KOPT-K1 (cell line): ENCODE data around the gene PIWIL4.
"Not testable (repeated sequence)": the region's sequence is repeated elsewhere in the genome, so short reads cannot be mapped to it uniquely, and the experiment has no call there.

Experiments
- H3K27ac ChIP-seq: fragments of 200-600 bp; sonication (generic); 2 replicates; pipeline ENCODE4 v1.5.1; 2016; ENCODE audit warnings: antibody characterized with exemption, mild to moderate bottlenecking, low read depth, low read length; ENCODE audit not compliant: poor library complexity, severe bottlenecking
- H3K36me3 ChIP-seq: fragments of 200-600 bp; sonication (generic); 2 replicates; pipeline ENCODE4 v1.5.1; 2017; ENCODE audit warnings: antibody characterized with exemption, mild to moderate bottlenecking, low read length, moderate library complexity; ENCODE audit not compliant: insufficient read depth
- H3K9me3 ChIP-seq: fragments of 200-600 bp; sonication (generic); 2 replicates; pipeline ENCODE4 v1.5.1; 2017; ENCODE audit warnings: antibody characterized with exemption, low read length, mild to moderate bottlenecking; ENCODE audit not compliant: insufficient read depth, poor library complexity, severe bottlenecking

The PIWIL4 gene

DNA sequence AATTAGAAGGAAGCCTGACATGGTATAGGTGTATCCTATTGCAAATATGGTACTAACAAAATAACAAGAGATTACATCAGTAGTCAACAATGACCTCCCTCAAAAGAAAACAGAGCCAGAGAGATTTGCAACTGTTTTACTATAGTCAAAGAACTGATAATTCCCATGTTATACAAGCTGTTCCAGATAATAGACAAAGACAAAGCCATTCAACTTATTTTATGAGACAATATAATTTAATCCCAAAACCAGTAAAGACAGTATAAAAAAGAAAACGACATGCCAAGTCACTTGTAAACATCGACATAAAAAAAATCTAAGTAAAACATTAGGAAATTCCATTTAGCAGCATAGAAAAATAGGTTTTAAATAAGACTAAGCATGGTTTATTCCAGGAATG lies 65.2 kb downstream of the PIWIL4 start:
- Histone ChIP-seq H3K27ac (no peak overlapping the region), H3K36me3 (no peaks in the 10 kb centered on the region), H3K9me3 (peaks cover 3% of the 10 kb centered on the region)

- Histone ChIP-seq H3K27ac (no peak overlapping the region), H3K36me3 (no peaks in the 10 kb centered on the region), H3K9me3 (no peaks in the 10 kb centered on the region)
Observed at GRCh38 chr11:94635072-94635471, 67.9 kb downstream of the PIWIL4 start.

DNA sequence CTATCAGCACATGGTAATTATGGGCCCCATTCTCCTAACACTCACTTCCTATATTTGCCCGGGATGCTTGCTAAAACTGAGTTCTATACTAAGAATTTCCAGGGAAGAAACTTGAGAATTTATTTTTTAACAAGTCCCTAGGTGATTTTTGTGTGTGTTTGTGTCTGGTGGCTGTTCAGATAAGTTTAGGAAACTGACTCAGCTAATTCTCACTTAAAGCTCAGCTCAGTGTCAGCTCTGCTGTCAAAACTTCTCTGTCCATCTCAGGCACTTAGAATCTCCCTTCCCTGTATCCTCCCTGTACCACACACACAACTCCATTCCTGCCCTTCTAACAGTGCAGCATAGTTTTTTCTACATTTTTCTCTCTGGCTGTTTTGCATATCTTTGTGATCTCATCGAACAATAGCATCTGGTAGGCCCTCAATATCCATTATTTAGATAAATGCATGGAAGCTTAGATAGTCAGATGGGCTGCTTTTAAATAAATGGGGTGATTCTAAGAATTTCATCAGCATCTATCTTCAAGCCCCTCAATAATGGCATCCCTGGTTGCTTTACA lies 69.3 kb downstream of the PIWIL4 start:
- H3K36me3 ChIP-seq: no peaks in the 10 kb centered on the region
- H3K27ac ChIP-seq: no peak overlapping the region
- no peaks in the 10 kb centered on the region for H3K9me3 ChIP-seq

DNA sequence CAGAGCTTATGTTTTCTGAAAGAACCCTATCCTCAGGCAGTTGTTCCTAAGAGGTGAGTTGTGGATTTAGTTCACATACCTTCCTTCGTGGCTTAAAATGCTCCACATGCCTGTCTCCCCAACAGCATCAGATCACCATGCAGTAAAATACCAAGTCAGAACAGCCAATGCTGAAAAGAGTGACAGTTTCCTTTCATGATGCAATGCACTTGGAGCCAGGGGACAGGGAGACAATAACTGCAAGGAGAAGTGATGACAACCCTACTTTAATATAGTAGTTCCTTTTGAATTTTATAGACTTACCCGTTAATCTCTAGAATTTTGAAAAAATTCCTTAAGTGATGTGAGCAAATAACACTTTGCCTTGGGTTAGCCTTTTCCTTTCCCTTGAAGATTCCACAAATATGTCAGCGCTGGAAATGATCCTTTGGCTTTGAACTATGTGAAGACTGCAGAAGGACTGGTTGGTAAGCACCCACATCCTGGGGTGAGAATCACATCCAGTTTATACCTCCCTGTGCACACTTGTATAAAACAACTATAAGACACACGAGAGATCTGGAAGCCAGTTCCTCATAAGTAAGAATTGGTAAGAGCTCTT lies 71.2 kb downstream of the PIWIL4 start:
- Histone ChIP-seq H3K27ac (no peak overlapping the region), H3K9me3 (no peaks in the 10 kb centered on the region), H3K36me3 (no peaks in the 10 kb centered on the region)

DNA sequence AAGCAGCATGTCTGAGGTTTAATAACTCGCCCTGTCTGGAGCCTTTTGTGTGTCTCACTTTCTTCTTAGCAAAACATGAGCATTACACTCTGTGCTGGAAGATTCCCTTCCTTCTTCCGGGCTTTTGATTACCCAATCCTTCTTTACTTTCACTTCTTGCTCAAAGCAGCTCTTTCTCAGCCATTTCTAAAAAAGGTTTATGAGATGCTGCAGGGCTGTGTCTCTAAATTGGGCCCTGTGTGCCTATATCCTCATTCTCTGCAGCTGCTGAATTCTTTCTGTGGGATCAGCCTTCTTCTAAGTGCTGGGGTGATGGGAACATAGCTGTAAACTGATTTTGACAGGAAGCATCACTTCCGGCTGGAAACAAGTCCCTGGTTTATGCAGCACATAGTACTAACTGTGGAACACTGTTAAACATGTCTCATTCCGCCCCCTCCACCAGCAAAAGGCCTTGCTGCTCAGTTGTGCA lies 71.8 kb downstream of the PIWIL4 start:
- H3K27ac ChIP-seq: no peak overlapping the region
- H3K9me3 ChIP-seq: no peaks in the 10 kb centered on the region
- no peaks in the 10 kb centered on the region for H3K36me3 ChIP-seq

DNA sequence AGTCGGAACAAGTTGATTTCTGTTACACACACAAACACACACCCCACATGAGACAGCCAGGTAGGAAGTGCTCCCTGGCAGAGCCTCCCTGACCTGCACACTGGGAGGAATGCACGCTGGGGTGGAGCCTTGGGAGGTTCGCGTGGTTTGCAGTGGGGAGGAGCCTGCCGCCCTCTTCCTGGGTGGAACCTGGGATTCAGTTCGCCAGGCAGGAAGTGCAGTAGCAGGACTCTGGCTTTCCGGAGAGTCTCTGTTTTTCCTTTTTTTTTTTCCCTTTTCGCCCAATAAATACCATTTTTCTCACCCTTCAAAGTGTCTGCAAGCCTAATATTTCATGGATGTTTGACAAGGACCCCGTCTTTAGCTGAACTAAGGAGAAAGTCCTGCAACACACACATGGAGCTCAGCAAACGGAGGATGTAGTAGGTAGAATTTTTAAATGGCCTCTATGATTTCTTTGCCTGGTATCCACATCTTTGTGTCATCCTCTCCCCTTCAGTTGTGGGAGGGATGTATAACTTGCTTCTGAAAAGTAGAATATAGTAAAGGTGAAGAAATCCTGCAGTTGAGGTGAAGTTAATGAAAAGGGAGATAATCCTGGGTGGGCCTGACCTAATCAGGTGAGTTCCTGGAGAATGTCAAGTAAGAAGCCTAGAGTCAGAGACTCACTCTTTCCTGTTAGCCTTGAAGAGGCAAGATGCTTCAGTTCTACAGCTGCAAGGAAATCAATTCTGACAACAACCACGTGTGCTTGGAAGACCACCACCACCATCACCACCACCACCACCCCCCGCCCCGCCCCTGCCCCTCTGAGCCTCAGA lies 72.9 kb downstream of the PIWIL4 start:
- Histone ChIP-seq H3K36me3 (no peaks in the 10 kb centered on the region), H3K27ac (no peak overlapping the region), H3K9me3 (no peaks in the 10 kb centered on the region)

DNA sequence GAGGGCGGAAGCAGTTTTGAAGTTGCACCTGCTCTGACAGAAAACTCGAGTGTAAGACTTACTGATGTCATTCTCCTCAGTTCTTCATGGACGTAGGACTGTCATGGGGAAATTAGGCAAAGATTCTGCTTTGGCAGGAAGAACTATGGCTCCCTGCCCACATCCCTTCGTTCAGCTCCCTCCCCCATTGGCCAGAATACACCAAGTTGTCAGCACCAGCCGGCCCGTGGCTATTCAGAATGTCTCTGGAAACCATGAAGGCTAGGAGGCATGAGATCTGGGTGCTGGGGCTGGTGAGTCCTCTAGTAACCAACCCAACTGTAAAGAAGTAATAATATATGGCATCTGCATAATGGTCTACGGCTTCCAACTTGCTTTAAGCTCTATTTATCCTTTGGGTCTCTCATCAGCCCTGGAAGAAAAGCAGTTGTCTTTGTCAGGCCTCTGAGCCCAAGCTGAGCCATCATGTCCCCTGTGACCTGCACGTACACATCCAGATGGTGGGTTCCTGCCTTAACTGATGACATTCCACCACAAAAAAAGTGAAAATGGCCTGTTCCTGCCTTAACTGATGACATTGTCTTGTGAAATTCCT lies 74.1 kb downstream of the PIWIL4 start:
- Histone ChIP-seq H3K9me3 (no peaks in the 10 kb centered on the region), H3K27ac (no peak overlapping the region), H3K36me3 (no peaks in the 10 kb centered on the region)

DNA sequence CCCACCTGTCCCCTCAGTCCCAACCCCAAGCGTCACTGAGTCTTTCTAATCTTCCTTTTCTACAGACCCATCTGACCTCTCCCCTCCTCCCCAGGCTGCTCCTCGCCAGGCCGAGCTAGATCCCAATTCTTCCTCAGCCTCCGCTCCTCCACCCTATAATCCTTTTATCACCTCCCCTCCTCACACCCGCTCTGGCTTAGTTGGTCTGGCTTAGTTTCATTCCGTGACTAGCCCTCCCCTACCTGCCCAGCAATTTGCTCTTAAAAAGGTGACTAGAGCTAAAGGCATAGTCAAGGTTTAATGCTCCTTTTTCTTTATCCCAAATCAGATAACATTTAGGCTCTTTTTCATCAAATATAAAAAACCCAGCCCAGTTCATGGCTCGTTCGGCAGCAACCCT lies 76.0 kb downstream of the PIWIL4 start:
- not testable (repeated sequence) for H3K27ac ChIP-seq, H3K9me3 ChIP-seq, H3K36me3 ChIP-seq

DNA sequence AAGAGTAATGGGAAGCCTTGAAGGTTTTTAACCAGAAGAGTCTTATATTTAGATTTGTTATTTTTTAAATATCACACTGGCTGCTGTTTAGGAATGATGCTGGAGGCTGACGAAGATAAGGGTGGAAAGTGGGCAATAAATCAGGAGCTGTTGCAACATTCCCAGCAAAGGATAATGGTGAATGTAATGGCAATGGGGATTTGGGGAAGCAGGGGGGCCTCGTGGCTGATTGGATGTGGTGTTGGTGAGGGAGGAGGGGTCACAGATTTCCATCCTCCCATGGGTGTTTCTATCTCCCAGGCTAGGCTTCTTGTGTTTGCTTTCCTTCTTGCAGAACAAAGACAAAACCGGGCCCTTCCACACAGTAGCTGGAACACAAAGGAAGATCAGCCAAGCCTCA lies 80.8 kb downstream of the PIWIL4 start:
- Histone ChIP-seq H3K27ac (no peak overlapping the region), H3K9me3 (no peaks in the 10 kb centered on the region), H3K36me3 (no peaks in the 10 kb centered on the region)

DNA sequence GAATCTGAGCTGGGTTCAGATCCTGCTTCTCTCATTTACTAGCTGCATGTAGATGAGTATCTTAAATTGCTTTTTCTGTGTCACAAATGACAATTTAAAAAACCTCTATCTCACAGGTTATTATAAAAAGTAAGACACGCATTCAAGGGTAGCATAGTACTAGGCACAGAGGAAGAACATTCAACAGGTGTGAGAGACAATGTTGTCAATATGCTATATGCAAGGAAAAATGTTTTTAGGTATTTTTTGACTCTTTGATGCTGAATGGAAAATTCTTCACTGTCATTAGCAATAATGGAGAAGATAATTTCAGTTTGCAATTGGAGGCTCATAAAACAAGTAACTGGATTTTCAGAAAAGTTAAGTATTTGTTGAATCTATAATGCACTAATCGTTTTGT lies 81.6 kb downstream of the PIWIL4 start:
- H3K27ac ChIP-seq: no peak overlapping the region
- no peaks in the 10 kb centered on the region for H3K9me3 ChIP-seq
- H3K36me3 ChIP-seq: no peaks in the 10 kb centered on the region

DNA sequence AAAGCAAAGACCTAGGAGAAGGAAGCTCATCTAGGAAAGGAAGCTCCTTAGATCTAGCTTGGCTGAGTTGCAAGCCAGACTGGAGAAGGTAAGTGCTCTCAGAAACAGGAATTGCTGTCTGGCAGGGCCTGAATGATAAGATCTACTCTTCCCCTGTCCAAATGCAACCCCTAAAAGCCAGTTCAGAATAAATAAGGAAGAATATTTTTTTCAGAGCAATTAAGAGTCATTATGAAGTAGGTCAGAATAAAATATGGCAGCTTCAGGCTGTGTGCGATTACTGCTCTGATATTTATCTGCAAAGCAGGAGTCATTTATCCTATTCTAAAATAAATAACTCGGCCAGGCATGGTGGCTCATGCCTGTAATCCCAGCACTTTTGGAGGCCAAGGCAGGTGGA lies 82.1 kb downstream of the PIWIL4 start:
- Histone ChIP-seq H3K27ac (no peak overlapping the region), H3K36me3 (no peaks in the 10 kb centered on the region)

DNA sequence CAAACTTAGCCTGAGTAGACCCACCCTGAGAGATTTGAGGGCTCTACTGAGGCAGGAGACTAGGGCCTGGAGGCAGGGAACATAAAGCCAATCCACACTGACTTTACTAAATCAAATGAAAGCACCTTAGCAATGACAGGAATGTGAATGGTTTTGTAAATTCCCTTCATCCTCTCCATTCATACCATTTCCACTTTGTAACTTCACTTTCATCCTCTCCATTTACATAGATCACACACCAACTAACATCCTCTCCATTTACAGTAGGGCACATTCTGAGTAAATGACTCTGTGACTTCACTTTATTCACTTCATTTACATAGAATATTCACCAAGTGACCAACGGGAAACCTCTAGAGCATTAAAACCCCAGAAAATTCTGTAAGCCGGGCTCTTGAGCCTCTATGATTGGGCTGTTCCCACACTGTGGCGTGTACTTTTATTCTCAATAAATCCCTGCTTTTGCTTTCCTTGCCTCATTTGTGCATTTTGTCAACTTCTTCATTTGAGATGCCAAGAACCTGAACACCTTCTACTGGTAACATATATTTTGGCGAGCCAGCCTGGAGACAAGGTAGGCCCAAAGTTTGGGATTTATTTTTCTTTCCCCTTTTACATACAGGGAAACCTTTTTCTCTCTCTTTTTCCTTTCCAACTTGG lies 82.9 kb downstream of the PIWIL4 start:
- Histone ChIP-seq H3K36me3 (no peaks in the 10 kb centered on the region), H3K27ac (no peak overlapping the region), H3K9me3 (no peaks in the 10 kb centered on the region)

More for the DNA sequence above, 82.1 kb downstream of the PIWIL4 start:
- H3K9me3 ChIP-seq: no peaks in the 10 kb centered on the region

DNA sequence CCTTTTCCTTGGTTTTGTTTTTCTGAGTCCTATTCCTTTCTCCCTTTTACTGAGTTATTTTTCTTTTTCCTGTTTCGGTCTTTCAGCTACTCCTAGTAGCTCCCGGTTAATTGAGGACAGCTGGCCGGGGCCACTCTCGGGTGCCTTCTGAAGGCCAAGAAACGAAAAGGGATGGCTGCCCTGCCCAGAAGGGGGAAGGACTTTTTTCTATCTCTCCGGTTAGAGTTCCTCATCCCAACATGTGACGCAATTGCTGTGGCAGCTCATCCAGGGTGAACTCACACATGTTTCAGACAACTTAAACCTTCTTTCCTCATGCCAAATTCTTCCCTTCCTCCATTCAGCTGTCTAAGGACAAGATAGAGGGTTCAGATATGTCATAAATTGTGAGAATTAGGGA lies 83.6 kb downstream of the PIWIL4 start:
- H3K36me3 ChIP-seq: no peaks in the 10 kb centered on the region
- no peaks in the 10 kb centered on the region for H3K9me3 ChIP-seq
- no peak overlapping the region for H3K27ac ChIP-seq

DNA sequence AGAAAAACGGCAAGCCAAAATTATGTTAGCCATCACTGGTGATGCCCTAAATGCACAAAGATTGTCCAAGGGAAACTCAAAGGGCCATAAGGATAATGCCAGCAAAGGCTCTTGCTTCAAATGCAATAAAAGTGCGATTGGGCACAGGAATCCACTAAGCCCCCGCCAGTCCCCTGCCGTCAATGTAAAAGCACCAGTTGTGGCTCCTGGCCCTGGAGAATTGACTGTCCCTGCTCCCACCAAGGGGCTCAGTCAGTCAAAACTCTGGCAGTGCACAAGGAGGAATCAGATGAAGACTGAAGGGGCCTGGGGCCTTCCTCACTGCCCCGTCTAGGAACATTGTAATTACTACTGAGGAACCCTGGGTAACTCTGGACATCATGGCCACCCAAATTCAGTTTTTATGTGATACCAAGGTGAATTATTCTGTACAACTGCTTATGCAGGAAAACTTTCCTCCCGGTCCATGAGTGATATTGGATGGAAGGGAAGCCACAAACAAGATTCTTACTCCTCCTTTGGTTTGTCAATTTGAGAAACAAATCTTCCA lies 85.6 kb downstream of the PIWIL4 start:
- no peaks in the 10 kb centered on the region for H3K36me3 ChIP-seq
- no peaks in the 10 kb centered on the region for H3K9me3 ChIP-seq
- no peak overlapping the region for H3K27ac ChIP-seq

GRCh38 chr11:94653561-94653960 lies 86.4 kb downstream of the PIWIL4 start:
- Histone ChIP-seq H3K9me3 (no peaks in the 10 kb centered on the region), H3K36me3 (no peaks in the 10 kb centered on the region), H3K27ac (no peak overlapping the region)
